GM19395 (cell line): ENCODE results near the gene ANGPTL5.
"Not testable (repeated sequence)": the region's sequence is repeated elsewhere in the genome, so short reads cannot be mapped to it uniquely, and the experiment has no call there.

Experiments
- ATAC-seq: cut with Tn5 transposase; IDR thresholded peaks from one replicate; pipeline ENCODE4 v1.9.1; 2021; ENCODE audit warnings: mild to moderate bottlenecking, moderate library complexity; ENCODE audit not compliant: unreplicated experiment

The ANGPTL5 gene

DNA sequence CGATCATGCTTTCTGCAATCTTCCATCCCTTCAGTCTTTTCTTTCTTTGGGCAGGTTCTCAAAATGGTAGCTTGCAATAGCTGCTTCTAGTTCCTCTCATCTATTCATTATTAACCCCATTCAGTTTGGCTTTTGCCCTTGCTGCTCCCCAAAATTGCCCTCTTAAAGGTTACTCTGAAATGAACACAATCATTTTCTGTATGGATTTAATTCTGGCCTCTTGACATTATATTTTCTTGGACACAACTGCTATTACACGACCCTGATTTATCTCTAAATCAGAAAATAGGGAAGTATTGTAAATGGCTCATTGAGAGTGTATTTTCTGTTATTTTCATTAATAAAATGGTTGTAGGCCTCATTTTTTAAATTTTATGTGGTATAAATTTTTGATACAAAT lies at the start of gene ANGPTL5:
ANGPTL5 (minus strand) TSS at position 101 of the 400 bp plus-strand sequence. CDS start 8,613 bp downstream, outside the sequence.
- ATAC-seq = no peak

DNA sequence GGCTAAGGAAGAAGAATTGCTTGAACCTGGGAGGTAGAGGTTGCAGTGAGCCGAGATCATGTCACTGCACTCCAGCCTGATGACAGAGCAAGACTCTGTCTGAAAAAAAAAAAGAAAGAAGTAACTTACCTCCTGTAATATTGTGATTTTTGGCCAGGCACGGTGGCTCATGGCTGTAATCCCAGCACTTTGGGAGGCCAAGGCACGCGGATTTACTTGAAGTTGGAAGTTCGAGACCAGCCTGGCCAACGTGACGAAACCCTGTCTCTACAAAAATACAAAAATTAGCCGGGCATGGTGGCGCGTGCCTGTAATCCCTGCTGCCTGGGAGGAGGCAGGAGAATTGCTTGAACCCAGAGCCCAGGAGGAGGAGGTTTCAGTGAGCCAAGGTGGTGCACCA lies 47.9 kb upstream of the ANGPTL5 start:
- ATAC-seq = not testable (repeated sequence)

DNA sequence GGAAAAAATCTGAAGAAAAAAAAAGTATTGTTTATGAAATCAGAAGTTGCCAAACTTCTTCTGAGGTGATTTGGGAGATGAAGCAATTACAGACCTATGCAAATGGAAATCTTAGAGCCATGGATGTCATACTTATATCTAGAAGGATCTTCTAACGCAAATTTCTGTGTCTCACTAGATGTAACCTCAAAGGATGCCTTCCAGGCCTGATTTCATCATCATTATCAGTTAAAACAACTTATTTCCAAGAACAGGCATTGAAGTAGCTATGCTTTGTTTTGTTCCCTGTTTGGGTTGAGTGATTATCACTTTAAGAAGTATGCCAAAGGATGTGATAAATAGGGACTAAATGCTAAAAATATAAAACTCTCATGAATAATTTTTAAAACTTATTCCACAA lies 43.9 kb upstream of the ANGPTL5 start:
- no peak for ATAC-seq

DNA sequence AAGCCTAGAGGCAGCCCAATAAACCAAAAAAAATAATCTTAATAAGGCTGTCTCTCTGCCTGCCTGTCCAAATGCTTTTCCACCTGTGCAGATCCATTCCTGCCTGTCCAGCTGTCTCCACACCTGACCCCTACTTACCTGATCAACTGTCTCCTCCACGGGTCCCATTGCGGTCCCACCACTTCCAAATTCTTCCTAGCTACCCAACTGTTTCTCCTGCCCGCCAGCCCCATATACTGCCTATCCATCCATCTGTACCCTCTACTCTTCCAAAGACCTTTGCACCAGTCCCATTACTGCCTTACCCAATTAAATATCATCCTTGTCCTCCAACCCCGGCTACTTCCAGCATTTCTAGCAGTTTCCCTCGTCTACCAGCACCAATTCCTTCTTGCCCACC lies 39.4 kb upstream of the ANGPTL5 start:
- no peak for ATAC-seq

DNA sequence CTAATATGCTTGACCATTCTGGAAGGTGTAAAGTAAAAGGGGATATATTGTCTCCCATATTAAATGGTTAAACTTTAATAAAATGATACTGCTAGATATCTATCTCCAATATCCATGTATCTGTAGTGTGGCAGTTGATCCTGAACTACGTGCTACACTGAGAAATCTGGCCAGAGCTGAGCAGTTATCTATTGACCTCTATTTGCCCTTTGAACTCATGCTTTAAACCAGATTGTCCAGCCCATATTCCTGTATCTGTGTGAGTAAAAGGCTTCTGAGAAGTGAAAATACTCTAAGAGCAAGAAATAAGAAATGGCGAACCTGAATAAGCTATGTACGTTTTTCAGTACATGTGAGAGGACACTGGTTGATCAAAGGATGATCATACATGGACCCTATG lies 39.0 kb upstream of the ANGPTL5 start:
- ATAC-seq = no peak

DNA sequence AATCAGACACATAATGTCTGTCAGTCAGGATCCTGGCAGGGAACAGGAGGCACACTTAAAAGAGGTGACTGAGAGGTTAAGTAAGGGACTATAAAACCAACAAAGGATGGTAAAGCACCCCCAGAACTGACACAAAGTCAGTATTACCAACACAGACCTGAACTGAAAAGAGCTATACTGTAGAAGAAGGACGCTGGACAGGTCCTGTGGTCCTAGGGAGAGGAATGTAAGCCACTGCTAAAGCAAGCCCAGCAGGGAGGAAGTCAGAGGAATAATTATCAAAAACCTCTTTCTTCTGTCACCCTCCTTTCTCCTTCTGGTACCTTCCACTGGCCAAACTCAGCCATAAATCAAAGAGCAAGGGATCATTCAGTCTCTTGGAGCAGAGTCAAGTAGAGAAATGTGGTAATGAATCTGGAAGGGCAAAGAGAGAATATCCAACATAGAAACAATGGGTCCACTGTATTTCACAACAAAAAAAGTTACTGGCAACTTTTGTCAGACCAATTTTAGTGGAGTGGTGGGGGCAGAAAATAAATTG lies 33.4 kb upstream of the ANGPTL5 start:
- ATAC-seq = no peak

DNA sequence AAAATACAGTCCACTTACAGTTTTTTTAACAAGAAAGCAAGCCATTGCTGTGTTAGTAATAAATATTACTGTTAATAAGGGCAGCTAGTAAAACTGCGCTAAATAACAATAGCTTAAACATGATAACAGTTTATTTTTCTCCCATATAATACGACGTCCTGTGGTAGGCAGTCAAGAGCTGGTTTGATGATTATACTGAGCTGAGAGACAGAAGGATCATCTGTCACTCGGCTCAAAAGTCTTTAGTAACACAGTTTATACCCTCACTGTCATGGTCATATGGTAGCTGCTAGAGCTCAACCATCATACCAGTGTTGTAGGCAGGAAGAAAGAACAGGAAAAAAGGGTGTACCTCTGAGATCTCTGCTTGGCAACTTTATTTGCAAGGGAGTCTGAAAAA lies 29.1 kb upstream of the ANGPTL5 start:
- ATAC-seq = no peak

DNA sequence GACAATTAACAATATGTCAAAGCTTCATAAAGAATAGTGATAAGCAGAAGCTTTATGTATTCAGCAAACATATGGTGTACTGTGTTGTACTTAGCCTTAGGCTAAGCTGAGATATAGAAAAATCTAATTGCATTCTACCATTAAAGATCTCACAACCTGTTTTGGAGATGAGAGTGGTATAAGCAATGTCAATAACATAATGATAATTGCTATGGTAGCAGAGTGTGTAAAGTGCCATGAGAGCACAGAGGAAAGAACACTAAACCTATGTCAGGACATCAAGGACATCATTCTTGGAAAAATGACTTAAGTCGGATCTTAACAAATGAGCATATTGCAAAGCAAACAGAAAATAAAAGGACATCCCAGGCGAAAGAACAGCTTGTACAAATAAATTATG lies 28.6 kb upstream of the ANGPTL5 start:
- ATAC-seq = no peak

DNA sequence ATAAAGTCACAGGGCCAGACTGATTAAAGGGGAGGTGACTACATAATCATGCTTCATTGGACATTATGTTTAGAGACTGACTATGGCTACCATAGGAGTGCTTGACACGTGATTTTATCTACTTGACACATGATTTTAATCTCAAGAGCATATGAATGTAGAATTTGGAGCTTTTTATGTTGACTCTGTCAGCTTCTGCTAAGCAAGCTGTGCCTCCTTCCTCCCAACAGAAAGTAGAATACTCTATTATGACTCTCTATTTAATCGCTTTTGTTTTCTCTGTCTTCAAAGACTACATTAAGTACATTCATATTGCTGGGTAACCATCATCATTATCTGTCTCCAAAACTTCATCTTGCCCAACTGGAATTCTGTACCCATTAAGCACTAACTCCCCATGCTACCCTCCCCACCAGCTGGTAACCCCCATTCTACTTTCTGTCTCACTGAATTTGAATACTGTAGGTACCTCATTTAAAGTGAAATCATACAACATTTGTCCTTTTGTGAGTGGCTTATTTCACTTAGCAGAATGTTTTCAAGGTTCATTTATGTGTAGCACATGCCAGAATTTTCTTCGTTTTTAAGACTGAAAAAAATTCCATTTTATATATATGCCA lies 24.7 kb upstream of the ANGPTL5 start:
- ATAC-seq = no peak

DNA sequence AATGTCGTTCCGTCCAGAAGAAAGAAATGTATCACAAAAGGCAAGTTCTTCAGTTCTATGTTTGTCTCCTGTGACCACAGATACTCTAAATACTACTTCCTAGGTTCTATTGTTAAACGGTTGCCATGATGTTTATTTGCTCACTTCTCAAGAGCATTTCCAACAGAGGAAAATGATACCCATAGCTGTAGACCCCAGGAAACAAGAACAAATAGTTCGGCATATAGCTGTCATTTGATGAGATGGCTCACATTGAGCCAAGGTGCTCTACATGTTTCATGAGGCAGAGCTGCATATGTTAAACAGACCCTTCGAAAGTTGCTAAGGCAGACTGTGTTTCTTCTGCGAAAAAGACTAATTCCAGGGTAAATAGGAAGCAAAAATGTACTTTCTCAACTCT lies 15.4 kb upstream of the ANGPTL5 start:
- ATAC-seq = no peak

DNA sequence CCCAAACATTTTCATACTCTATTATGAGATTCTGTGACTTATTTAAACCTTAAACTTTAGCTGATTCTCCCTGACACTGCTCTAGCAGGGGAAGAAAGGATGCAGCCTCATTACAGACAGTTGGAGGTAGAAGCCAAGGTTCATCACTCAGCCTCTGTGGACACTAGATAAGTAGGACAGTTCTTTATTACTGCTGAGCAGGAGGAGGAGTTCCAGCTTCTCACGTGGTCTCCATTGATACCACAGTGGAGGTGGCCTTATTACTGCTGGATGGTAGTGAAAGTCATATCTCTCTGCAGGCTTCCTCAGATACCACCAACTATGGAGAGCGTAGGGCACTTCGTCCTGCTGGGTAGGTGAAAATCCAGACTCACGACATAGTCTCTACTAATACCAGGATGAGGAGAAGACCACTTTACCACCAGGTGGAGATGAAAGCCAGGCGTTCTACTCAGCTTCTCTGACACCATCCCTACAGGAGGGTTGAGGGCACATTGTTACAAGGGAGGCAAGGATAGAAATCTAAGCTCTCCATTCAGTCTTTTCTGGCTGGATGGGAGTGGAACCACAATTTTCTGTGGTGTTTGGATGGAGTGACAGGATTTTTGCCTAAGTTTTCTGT lies 13.1 kb upstream of the ANGPTL5 start:
- no peak for ATAC-seq

DNA sequence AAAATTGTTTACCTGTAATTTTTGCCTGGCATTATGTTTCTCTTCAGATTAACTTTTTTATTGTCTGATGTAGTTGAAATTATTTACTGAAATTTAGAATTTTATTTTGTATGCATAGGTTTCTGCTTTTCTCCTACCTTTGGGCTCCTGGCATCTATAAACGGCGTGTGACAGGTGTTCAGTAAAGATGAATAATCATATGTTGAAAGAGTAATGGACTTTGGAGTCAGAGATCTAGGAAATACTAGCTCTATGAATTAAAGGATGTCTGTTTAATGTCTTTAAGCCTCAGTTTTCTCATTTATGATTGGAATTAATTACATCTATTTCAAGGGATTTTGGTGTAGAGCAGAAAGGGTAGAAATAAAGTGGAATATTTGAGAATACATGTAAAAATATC lies 7.2 kb upstream of the ANGPTL5 start:
- ATAC-seq = no peak

DNA sequence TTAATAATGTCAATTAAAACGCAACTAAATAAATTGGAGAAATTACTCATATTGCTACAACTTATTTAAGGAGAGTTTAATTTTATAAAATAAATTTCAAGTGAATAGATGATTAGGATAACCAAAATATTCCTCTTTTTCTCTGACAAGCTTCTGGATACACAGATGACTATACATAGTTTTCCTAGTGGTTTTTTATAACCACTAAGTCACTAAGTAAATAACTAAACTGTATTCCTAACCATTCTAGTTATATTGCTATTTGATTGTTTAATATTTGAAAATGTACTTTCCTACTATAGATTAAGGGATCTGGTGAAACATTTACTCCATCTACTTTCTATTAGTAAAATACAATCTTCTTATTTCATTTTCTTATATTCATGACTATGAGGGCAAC lies 4.7 kb upstream of the ANGPTL5 start:
- no peak for ATAC-seq

DNA sequence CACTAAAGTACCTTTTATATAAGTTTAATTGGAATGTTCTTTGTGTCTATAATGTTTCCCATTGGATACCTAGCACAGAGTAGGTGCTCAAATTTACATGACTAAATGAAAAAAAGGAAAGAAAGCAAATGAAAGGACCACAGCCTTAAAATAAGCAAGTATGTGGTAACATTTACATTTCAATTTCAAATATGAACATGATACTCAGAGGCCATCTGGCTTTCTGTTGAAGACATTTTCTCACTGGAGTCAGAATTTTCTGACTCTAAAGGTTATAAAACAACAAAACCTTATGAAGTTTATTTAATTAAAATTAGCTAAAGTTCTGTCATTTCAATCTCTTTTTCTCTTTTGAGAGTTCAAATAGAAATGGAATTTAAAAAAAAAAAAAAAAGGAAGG lies 904 bp upstream of the ANGPTL5 start:
- no peak for ATAC-seq

DNA sequence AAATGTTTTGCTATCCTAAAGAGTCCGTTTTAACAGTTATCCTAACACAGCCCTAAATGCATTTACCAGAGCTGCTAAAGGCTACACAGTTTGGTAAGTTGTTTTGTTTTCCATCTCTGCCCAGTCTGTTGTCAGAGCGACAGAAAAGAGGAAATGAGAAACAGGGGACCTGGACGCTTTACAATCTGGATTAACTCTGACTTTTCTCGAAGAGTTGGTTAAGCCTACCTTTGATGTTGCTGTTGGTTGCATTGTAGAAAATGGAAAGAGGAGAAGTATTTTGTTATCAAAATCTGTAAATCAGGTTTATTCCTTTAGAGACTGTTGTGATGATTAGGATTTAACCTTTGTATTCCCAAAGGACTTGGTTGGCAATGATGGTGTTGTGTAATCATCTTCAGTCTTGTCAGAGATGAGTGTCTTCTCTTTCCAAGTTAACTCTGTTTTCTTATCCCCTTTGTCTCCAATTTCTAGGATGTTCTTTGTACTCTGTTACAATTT lies 481 bp downstream of the ANGPTL5 start:
- ATAC-seq = peak; percentile 50

DNA sequence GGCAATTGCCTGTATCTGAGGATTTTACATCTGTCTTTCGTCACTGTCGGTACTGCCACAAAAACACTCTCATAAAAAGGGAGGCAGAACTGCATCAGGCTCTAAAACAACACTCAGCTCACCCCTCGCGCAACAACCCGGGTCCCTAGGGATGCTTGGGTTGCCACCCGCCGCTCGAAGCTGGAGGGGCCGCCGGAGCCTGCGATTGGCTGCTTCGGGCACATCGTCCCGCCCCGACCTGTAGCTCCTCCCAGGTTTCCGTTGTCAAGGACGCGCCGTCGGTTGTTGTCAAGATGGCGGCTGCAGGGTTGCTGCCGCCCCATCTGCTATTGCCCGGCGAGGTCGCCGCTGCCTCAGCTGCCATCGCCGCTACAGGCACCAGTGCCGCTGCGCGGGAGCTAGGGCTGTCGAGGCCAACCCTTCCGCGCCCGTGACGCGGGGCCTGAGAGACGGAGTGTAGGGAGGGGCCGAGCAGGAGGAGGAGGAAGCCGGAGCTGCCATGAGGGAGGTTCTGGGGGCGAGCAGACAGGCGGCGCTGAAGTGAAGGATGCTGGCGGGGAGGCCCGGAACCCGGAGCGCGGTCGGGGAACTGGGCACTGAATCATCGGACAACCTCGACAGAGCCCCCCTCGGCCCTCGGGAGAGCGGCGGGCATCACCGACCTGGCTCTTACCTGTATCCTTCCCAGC lies 1.4 kb downstream of the ANGPTL5 start, which contains the start of gene CEP126:
CEP126 (plus strand) TSS at position 273 of the 689 bp plus-strand sequence; CDS start at position 548, 275 bp downstream.
- ATAC-seq = peak; percentile 100

DNA sequence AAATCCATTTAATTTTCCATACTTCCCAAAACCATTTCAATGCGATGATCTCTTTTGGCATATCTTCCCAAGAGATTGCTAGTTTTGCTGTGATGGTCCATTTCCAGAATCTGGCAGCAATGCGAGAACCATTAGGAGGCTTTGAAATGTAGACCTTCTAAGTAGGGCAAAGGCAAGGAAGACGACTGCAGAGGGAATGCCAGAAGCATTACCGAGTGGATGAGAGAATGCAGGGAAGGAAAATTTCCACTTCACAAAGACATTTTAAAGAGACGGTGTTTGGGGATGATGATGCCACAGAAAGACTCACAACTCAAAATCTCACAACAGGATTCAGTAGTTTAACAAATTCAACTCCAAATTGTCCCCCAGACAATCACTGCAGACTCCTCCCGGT lies 2.0 kb downstream of the ANGPTL5 start:
- ATAC-seq = no peak

DNA sequence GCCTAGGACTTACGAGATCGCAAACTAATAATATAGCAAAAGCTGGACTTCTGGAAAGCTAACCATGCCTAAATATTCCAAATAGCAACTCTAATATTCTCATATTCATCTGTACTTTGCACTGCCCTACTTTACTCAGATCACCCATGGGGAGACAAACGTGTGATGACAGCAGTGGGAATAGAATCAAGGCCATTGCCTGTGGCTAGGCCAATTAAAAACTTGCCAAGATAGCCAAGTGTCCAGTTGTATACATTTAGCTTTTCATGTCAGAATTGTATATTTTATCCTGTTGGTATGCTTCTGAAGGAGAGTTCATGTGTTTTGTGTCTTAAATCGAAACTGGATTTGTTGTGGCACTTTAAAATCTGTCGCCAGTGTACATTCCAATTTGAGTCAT lies 2.7 kb downstream of the ANGPTL5 start:
- ATAC-seq = no peak

DNA sequence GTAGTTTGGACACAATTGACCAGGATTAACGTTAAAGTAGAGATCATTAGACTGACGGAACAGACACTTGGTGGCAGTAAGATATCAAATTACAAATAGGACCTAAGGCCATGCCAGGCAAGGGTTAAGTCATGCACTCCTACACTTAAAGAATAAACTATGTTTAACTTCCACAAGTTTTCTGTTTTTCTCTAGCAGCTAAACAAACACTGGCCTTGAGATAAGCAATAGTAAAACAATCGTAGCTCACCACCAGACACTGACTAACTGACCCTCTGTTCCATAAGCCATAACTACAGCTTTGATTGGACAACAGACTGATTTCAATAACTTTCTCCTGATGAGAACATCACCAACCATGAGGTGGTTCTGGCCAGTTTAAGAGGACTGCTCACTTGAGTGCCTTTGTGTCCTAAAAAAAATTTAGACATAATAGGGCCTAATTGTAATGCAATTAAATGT lies 3.5 kb downstream of the ANGPTL5 start:
- ATAC-seq = no peak

DNA sequence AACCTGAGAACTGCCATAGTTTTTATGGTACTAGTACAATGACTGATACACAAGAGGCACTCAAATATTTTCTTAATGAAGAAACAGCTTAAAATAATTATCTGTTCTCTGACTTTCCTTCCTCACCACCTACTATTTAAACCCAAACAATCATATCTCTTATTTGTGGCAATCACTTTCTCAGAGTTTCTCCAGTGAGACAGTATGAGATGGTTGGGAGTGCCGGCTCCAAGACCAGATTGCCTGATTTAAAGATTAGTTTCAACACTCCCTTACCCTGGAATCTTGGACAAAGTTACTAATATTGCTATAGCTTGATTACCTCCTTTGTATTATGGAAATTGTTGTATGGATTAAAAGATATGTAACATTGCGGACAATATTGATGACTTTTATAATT lies 7.2 kb downstream of the ANGPTL5 start:
- ATAC-seq = no peak

DNA sequence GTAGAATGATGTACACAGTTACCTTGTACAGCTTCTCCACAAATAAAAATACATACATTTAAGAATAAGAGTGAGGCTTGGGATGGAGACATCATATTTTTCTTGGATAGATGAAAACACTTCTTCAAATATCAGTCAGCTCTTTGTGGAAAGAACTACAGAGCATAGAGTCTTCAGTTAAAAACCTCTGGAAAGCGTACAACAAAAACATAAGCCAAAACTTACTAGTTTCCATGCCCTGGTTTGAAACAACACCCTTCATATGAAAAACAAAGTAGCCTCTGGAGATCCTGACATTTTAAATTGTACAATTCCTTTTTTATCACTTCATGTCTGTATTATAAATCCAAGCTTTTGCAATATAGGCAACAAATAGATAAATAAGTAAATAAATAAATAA lies 8.5 kb downstream of the ANGPTL5 start:
- no peak for ATAC-seq

DNA sequence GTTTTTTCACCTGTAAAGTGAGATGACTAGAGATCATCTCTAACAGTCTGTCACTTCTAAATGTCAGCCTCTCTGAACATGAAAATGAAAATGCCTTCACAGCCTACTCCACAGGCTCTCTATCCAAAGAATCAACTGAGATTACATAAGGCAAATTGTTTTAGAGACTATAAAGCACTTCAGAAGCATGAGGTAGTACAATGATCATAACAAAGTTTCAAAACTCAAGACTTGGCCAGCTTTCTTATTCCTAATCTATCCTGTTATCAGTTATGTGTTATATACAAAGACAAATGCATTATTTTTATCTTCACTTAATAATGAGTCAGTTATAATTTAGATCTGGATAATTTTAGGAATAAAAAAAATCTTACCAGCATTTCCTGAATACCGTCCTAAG lies 21.8 kb downstream of the ANGPTL5 start:
- no peak for ATAC-seq
